Measurements from ENCODE around the gene SPANXN1.
"Not testable (repeated sequence)": the region's sequence is repeated elsewhere in the genome, so short reads cannot be mapped to it uniquely, and the experiment has no call there.

Gene SPANXN1

GRCh38 chrX:145247203-145247602 lies at the start of gene SPANXN1:
SPANXN1 (plus strand) TSS chrX:145247503; CDS start chrX:145247587, 84 bp downstream.
- DNase-seq = not testable (repeated sequence)

- DNase-seq = no peak
Observed at GRCh38 chrX:145199078-145199477, 48.2 kb upstream of the SPANXN1 start.

- no peak for DNase-seq
Observed at GRCh38 chrX:145213504-145213903, 33.8 kb upstream of the SPANXN1 start.

- no peak for DNase-seq
Observed at GRCh38 chrX:145292218-145292617, 44.9 kb downstream of the SPANXN1 start.
